ENCODE results near the gene MGST2.

Gene MGST2

DNA sequence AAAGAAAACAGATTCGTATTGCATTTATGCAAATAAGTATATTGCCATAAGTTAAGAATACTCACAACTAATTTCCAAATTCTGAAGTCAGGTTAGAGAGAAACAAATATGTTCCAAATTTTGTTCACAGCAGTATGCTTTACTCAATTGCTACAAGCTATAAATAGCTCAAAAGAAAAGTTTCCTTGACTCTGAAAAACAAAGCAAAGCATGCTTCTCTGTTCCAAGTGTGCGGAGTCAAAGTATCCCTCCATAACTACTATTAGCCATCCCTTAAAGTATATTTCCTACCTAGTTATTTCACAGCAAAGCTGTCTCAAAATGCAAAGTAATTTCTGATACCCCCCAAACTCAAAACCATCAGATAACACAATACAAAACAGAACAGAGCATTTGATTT lies 47.3 kb downstream of the MGST2 start:
- no peak for DNase-seq

DNA sequence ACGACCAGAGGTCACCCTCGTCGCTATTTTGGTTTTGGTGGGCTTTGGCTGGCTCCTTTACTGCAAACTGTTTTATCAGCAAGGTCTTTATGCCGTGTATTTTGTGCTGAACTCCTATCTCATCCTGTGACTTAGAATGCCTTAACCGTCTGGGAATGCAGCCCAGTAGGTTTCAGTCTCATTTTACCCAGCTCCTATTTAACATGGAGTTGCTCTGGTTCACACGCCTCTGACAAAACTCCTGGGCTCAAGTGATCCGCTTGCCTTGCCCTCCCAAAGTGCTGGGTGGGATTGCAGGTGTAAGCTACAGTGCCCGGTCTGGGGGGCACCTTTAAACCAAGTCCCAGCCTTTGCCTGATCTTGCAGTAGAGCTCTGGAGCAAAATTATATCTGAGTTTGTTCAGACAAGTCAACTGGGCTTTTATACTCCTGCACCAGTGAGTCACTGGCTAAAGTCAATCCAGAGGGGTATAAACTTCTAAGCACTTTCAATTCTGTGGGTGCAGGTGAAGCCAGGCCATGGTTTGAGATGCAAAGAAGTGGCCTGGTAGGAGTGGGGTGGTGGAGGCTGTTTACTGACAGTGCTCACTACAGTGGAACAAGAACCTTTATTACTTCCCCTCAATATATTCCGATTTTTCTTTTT lies 50.2 kb downstream of the MGST2 start:
- DNase-seq: no peak

DNA sequence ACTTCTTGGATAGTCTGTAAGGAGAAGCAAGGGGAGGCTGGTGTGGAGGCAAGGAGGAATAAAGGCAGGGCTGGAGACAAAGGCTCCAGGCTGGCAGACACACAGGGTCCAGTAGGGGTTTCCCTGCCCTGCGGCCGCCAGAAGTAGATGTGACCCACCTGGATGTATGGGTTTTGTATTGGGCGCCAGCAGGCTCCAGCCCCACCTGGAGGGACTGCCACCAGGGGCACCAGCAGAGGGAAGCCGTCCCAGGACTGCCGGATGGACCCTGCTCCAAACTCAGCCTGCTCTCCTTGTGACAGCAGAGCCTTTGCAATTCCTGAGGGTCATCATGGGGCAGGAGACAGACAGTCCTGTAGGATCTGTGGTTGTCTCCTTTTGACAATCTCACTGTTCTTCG lies 52.7 kb downstream of the MGST2 start:
- DNase-seq: no peak

DNA sequence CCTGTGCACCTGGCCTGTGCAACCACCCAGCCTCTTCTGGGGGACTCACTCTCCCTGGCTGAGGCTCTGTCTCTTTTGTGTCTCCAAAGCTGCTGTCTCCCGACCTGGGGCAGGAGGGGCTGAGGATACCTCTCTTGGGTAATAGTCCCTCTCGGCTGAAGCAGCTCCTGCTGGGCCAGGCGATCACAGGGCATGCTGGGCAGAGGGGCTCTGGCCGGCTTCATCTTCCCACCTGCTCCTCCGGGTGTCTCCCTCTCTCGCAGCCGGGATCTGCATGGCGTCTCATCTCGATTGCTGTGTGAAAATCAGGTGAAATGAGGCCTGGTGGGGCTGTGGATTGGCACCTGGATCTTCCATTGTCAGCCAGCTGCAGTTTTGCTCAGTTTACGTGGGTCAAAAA lies 53.2 kb downstream of the MGST2 start:
- DNase-seq: no peak

DNA sequence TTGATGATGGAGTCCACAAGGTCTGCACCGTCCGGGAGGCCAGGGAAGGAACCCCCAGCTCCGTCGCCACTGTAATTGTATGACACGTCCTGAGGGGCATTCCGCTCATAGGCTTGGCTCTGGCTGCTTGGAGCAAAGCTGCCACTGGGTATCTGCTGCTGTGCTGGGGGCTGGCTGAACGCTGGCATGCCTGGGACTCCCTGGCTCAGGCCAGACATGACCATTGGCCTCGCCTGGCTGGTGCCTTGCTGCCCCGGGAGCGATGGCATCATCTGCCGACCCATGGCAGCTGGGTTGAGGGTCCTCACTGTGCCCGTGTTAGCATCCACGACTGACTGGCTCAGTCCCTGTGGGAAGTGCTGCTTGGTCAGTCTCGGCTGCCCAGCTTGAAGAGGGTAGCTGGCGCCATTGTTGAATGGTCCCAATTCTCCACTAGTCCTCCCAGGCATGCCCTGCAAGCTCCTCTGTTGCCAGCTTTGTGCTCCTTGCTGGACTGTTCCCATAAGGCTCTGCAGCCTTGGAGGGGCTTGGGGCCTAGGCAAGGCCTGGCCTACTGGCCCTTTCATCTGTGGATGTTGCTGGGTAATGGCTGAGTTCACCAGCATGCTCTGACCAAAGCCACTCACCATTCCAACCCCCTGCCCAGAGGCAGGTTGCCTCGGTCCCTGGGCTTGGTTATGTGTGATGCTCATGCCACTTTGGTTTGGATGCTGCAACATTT lies 53.9 kb downstream of the MGST2 start:
- DNase-seq: no peak

DNA sequence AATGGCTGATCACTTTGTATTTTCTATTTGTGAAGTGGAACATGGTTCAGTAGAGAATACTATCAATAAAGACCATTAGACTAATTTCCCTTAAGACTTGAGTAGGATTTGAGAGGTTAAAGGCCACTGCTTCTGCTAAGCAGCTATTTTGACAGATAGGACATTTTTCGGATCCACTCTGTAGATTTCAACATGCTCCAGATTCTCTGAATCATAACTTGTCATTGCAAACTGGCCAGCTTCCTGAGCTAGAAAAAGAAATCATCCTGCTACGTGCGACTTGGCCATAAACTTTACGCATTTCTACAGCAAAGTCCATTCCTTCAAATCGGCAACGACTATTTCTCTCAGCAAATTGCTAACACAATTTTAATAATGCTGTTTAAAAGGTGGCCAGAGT lies 55.2 kb downstream of the MGST2 start:
- no peak for DNase-seq

DNA sequence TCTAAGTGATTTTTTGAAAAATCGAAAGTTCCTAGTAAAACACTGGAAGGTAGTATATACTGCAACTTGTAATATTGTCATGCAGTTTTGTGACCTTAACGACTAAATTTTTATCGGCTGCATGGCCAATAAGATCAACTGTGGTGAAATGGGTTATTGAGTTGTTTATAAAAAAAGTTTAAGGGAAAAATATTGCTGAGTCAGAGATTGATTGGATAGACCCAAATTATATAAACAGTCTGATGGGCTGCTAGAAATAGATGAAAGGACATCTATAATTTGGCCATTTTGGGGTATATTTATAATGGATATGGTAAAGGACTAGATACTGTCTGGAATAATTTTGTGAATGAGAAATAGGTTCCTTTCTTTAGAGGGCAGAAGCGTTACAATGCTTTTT lies 56.2 kb downstream of the MGST2 start:
- DNase-seq: no peak

DNA sequence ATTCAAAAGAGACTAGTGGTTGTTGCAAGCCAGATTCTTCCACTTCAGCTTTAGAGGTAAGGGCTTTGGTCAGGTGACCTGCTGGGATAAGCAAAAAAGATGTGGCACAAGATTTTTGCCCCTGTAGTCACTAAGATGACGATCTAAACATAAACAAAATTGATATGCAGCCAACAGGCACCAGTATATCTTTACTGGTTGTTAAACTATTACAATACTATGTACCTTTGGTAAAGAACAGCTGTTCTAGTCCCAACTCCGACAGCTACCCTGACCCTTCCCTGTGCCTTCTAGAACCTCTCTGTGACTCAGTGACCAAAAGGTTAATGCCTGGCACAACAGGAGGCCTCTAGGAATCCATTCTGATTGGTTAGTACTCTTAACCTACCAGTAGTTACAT lies 59.6 kb downstream of the MGST2 start:
- no peak for DNase-seq

DNA sequence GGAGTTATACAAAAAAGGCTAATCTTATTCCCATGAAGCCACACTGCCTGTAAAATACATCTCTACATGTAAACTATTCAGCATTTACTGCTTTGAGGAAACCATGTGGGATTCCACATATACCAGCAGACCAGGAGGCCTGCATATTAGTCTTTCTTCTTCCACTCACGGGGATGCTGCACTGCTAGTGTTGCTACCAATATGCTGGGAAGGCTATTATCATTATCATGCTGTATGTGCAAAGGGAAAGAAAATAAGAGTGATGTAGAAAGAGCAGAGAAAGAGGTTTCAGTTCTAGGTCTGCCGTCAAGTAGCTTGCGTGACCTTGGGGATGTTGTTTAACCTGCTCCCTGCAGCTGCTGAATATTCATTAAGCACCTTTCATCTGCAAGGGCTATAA lies 61.0 kb downstream of the MGST2 start:
- DNase-seq: no peak

DNA sequence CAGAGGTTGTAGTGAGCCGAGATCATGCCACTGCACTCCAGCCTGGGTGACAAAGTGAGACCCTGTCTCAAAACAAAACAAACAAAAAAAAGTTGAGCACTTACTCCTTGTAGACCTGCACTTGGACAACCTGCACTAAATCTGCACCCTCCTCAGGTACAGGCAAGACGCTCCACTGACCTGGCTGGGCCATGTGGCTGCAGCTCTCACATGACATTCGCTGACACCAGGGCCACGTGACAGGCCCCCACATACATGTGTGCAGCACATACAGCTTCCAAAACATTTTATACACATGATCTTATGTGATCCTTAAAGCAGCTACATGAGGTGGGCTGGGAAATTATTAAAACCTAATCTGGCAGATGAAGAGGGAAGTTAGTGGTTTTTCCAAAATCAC lies 62.5 kb downstream of the MGST2 start:
- no peak for DNase-seq

DNA sequence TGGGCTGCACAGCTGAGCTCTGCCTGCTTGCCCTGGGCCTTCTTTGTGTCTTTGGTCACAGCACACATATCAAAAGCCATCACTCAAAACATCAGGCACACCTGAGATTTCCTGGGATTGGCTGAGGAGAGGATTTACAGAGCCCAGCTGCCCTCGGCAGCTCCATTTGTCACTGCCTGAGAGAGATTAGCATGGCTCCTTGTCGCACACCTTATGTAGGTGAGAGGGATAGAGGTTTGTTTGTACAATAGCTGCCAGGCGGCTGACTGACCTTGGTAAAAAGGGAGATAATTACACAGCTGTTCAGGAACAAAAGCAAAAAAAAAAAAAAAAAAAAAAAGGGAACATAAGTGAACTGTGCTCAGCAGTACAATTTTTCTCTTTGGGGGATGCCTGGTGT lies 63.2 kb downstream of the MGST2 start:
- DNase-seq: peak; percentile 82

DNA sequence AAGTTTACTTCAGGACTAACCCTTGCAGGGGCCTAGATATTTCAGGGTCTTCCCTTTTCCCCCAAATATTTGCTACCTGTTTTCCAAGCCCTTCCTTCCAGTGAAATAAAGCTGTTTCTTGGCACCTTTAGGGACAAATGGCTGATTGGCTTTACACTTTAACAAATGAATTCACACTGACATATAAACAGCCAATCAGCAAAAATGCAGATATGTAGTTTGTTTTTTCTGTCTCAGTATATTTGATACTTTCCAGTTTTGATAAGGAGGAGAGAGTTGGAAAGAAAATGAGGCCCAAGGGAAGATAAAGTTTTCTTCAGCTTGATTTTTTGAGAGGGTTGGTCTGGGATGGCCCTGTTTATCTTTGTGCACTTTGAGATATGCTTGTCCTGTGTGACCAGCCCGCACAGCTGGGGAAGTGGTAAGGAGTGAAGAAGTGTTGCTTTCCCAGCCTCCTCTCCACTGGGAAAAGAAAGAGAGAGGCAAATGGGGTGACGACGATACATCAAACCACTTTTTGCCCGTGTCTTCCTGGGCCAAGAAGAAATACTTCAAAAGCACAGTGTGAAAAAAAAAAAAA lies 67.5 kb downstream of the MGST2 start:
- DNase-seq: no peak

DNA sequence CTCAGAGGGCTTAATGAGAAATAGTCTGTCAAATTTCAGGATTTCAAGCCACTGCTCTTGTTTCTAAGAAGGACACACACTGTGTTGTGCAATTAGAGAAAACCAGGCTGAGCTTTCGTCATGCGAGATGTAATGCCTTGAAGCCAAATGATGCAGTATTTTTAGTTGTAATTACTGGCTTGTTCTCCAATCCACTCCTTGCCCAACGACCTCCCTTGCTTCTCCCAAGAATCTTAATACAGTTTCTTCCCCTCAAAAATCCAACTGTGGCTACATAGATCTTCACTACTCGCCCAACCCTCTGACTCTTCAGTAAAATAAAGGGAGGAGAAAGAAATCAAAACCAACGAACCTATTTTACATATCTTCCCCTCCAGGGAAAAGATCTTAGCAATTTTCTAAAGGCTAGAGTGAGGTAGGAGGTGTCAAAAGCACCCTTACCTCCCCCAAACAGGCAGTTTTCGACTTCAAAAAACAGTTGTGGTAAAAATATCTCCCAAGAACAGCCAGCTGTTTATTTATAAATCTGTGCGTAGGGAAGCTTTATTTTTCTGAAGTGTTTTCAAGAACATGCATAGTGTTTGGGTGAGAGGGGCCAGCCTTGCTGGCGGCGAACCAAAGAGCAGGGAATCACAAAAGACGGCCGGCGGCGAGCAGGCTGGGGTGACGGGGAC lies 68.7 kb downstream of the MGST2 start:
- no peak for DNase-seq

DNA sequence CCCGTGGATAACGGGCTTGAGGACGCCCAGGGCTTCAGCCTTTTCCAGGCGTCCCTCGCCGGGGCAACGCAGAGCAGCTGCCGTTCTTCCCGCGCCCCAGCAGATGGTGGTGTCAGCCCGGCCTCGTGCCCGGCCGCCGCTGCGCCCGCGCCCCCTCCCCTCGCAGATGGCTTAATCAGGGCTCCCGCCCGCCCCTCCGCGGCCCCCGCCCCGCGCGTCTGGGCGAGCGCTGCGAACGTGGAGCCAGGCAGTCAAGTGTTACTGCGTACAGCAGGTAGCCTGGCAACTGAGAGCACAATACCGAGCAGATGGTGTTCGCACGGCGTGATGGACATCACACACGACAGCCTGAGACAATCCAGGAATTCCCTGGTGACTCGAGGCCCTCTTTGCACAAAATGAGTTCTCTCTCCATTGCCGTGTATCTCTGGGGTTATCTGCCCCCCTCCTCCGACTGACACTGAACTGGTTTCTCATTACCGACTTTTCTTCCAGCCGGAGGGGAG lies 69.3 kb downstream of the MGST2 start:
- peak; percentile 95 for DNase-seq

DNA sequence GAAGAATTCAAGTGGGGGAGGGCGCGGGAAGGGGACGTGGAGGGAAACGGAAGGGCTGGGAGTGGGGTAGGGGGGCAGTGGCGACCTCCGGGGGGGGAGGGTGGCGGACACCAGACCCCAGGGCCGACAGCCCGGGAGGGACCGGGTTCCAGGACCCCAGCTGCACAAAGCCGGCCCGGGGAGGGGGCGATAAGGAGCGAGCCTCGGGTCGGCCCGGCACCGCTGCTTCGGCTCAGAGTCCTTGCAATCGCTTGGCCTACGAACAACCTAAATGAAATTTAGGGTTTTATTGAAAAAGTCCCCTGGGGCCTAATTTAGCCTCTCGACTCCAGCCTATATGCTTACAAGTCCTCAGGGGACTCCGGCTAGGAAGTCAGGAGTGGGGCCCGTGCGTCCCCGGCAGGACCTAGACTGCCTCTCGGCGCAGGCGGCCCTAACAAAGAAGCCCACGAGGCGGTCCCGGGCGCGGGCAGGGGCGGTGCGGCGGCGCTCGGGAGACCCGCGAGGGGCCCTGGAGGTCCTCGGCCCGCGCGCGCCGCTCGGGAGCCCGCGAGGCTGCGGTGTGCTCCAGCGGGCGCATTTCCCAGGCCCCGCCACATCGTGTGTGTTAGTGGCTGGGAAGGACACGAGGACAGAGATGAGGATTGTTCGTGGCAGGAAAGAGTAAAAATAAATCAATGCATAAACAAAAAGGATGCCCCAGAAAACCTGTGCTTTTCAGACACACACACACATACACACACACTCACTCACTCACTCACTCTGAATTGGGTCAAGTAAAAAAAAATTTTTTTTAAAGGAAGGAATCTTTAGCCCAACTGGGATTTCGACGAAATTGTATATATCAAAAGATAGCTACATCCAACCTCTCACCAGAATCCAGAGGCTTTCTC lies 70.0 kb downstream of the MGST2 start:
- DNase-seq: no peak

DNA sequence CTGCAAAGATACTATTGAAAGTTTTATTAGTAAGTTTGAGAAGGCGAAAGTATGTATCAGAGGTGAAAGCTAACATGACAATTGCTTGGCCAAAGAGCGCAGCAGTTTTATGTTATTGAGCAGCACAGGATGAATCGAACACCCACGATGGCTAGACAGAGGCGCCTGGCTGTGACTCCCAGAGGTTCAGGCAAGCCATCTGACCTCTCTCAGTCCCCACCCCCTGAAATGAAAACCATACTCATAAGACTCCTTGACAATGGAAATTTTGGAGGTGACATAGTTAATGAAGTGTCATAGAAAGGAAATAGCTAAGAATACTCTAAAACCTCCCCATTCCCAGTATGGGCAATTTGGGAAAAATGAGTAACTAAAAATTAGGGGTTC lies 70.6 kb downstream of the MGST2 start:
- DNase-seq: no peak

DNA sequence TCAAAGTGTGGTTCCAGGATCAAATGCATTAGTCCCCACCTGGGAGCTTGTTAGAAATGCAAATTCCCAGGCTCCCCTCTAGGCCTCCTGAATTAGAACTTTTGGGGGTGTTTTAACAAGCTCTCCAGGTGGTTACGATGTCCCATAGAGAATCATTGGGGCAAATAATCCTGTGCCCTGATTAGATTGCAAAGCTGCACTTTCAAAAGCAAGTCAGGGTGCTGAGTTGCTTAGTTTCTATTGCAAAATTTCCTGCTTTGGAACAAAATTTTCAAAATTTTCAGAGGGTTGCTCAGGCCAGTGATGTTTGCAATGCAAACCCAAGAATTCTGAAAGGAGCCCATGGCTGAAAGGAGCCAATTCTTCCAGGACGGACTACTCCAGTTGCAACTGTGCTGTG lies 71.0 kb downstream of the MGST2 start:
- DNase-seq: no peak

DNA sequence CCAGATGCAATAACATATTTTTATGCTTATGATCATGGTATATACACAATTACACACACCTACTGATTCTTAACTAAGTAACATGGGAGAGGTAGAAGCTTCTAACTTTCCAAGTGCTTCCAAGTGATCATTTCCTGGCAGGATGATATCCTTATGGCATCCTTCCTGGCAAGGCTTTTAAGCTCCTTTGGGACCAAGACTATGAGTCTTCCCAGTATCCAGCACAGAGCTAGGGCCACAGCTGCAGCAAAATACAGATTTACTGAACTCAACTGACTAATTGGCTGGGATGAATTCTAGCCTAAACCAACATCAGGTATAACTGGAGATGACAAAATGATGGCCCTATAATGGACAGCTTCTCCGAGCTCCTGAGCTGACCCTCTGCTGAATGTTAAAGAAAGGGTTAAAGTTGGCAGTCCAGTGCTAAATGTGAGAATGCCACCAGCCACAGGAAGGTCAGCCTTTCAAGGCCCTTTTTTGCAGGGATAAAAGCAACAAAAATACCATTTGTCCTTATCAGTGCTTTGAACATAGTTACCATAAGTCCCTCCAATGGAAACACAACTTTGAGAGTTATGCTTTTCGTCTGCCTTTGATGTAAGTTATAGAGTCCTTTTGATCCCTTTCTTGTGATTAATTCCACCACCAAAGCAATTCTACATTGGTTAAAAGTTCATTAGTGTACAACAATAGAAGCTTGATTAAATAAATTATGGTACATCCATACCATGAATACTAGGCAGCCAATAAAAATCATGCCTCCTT lies 73.4 kb downstream of the MGST2 start:
- DNase-seq: no peak

DNA sequence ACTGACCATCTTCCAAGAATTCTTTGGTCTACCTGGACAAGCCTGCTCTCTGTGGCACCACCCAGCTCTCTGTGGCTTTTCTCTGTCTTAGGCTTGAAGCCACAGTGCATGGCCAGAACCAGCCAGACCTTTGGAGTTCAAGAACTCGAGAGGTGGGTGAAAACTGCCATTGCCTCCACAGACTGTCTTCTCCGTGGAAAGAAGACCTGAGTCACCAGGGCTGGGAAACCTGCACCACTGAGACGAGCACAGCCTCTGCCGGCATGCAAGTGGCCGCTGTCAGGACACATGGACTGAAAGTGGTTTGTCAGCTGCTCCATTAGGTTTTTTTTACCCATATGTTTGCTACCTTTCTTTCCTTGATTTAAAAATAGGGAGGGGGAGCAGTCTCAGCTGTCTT lies 74.5 kb downstream of the MGST2 start:
- peak; percentile 40 for DNase-seq

DNA sequence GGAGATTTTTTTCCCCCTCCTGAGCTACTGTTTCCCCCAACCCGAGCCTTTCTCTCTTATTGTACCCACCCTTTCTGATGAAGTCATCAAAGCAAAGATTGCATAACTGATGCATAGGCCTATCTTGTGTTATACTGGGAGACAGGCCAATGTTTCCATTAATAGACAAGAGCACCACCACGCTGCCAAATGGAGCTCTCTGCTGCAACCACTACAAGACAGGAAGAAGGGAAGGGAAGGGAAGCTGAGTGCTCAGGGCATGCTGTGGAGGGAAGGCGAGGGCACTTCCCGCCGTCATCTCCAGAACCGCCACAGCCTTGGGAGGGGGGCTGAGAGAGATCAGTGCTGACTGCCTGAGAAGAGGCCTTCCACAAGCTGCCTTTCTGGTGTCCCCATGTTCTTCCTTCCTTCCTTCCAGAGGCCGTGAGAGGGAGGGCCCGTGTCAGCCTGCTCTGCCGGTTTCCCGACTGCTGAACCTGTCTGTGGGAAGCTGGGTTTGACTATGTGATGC lies 75.0 kb downstream of the MGST2 start:
- peak; percentile 60 for DNase-seq

DNA sequence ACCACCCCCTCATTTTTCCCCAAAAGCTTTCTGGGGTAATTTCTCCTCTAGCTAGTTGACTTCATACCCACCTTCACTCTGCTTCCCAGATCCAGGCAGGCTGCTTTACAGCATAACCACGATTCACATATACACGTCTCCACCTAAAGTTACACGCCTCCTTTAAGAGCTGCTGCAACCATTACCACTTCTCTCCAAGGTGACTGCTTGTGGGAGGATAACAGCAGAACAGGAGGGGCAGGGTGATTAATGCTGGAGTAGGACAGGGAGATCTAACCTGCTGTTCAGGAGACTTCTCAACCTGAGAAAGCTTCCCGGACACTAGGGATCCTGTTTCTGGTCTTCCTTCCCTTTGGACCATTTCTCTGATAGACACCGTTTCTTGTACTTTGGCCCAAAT lies 77.4 kb downstream of the MGST2 start:
- no peak for DNase-seq

DNA sequence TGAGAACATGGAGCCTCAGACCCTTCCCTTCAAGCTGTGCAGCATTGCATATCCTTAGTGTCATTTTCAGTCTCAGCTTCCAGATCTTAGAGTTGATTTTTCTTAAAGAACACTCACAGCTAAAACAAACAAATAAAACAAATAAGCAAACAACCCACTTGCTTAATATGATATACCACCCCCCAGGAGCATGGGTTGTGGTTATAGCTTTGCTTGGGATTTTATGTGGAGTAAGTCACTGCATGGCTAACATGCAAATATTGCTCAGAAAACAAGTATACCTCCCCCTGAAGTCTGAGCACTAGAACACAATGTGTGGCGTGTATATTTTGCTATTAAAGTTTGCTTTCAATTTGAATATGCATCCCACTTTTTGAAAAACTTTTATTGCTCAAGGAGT lies 78.6 kb downstream of the MGST2 start:
- no peak for DNase-seq

All from NCI-H345 (cell line).